ENCODE measurements around the gene SLC16A5. TPM values are rescaled to one million over a fixed set of nuclear protein-coding genes. Genes with fewer than 3 reads are reported as not detected.

Gene SLC16A5
- total and polyA plus RNA-seq, 2 donors from 2014 or later, result 28.4 to 184 TPM

DNA sequence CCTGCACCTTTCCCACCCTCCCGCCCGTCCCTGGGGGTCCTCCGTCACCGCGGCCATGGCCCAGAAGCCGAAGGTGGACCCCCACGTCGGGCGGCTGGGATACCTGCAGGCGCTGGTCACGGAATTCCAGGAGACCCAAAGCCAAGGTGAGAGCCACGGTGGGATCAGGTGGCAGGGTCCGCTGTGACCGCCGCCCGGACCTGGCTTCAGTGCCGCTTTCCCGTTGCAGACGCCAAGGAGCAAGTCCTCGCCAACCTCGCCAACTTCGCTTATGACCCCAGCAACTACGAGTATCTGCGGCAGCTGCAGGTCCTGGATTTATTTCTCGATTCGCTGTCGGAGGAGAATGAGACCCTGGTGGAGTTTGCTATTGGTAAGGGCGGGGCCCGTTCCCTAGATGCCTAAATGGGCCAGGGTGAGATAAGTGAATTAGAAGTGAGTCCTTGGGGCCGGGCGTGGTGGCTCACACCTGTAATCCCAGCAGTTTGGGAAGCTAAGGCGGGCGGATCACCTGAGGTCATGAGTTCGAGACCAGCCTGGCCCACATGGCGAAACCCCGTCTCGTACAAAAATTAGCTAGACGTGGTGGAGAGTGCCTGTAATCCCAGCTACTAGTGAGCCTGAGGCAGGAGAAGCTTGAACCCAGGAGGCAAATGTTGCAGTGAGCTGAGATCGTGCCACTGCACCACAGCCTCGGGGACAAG lies 22.6 kb downstream of the SLC16A5 start:
- H3K4me1 ChIP-seq (ENCODE audit: control insufficient read depth in 2 of 3, insufficient read depth in 2 of 3, low read depth in 1 of 3, low read length in 3 of 3), result peaks cover 0 to 21% (median 0%) of the 10 kb centered on the region in 3 donors
- H3K9me3 ChIP-seq (ENCODE audit: control insufficient read depth in 2 of 3, insufficient read depth in 1 of 3, low read length in 3 of 3), result no peaks in the 10 kb centered on the region
- H3K27me3 ChIP-seq (ENCODE audit: control insufficient read depth, insufficient read depth, low read length), result no peaks in the 10 kb centered on the region
- H3K4me3 ChIP-seq (ENCODE audit: low read length in 3 of 3), result peak overlapping the region; percentile 62 to 87 (median 78)
- no peaks in the 10 kb centered on the region for H3K36me3 ChIP-seq (ENCODE audit: control insufficient read depth in 2 of 3, insufficient read depth in 3 of 3, low read length in 3 of 3)
- H3K9ac ChIP-seq (ENCODE audit: low read length in 3 of 3), result peak overlapping the region; percentile 32 to 61 (median 49)
- H3K27ac ChIP-seq (ENCODE audit: low read depth in 2 of 2, low read length in 2 of 2), result no peak overlapping the region
- FAIRE-seq (no peak), DNase-seq (peak in 2 of 5 donors; percentile 18 to 82)
- intact Hi-C loops (cut with DNase I), result no loop called here
- TF ChIP-seq CTCF (IDR thresholded peaks at IDR 0.05; ENCODE audit: borderline replicate concordance, extremely low read depth, insufficient read depth), result no peak

- no peak overlapping the region for H3K27ac ChIP-seq (ENCODE audit: low read depth in 2 of 2, low read length in 2 of 2)
- FAIRE-seq, result no peak
- H3K27me3 ChIP-seq (ENCODE audit: control insufficient read depth, insufficient read depth, low read length), result no peaks in the 10 kb centered on the region
- peaks cover 0 to 4% (median 0%) of the 10 kb centered on the region in 3 donors for H3K36me3 ChIP-seq (ENCODE audit: control insufficient read depth in 2 of 3, insufficient read depth in 3 of 3, low read length in 3 of 3)
- no peak for TF ChIP-seq CTCF (IDR thresholded peaks at IDR 0.05; ENCODE audit: borderline replicate concordance, extremely low read depth, insufficient read depth)
- H3K4me1 ChIP-seq (ENCODE audit: control insufficient read depth in 2 of 3, insufficient read depth in 2 of 3, low read depth in 1 of 3, low read length in 3 of 3), result peaks cover 0 to 18% (median 0%) of the 10 kb centered on the region in 3 donors
- no peak overlapping the region for H3K9ac ChIP-seq (ENCODE audit: low read length in 3 of 3)
- H3K9me3 ChIP-seq (ENCODE audit: control insufficient read depth in 2 of 3, insufficient read depth in 1 of 3, low read length in 3 of 3), result no peaks in the 10 kb centered on the region
- peak overlapping the region in 1 of 3 donors; percentile 1 for H3K4me3 ChIP-seq (ENCODE audit: low read length in 3 of 3)
- no peak for DNase-seq
- intact Hi-C loops (cut with DNase I), result no loop called here
Observed at GRCh38 chr17:75111777-75112335, 24.1 kb downstream of the SLC16A5 start.

GRCh38 chr17:75113798-75114551 lies 26.2 kb downstream of the SLC16A5 start:
- FAIRE-seq (no peak), DNase-seq (peak; percentile 91 to 96 (median 94))
- H3K4me1 ChIP-seq (ENCODE audit: control insufficient read depth in 2 of 3, insufficient read depth in 2 of 3, low read depth in 1 of 3, low read length in 3 of 3), result peaks cover 0 to 17% (median 0%) of the 10 kb centered on the region in 3 donors

More at GRCh38 chr17:75113798-75114551, 26.2 kb downstream of the SLC16A5 start:
- Histone ChIP-seq H3K4me3 (ENCODE audit: low read length in 3 of 3) (peak overlapping the region; percentile 32 to 80 (median 57)), H3K27ac (ENCODE audit: low read depth in 2 of 2, low read length in 2 of 2) (peak overlapping the region; percentile 84 to 90), H3K9me3 (ENCODE audit: control insufficient read depth in 2 of 3, insufficient read depth in 1 of 3, low read length in 3 of 3) (no peaks in the 10 kb centered on the region), H3K27me3 (ENCODE audit: control insufficient read depth, insufficient read depth, low read length) (no peaks in the 10 kb centered on the region), H3K9ac (ENCODE audit: low read length in 3 of 3) (peak overlapping the region in 2 of 3 donors; percentile 28 to 58), H3K36me3 (ENCODE audit: control insufficient read depth in 2 of 3, insufficient read depth in 3 of 3, low read length in 3 of 3) (peaks cover 0 to 4% (median 0%) of the 10 kb centered on the region in 3 donors)
- intact Hi-C loops (cut with DNase I), result no loop called here
- TF ChIP-seq CTCF (IDR thresholded peaks at IDR 0.05; ENCODE audit: borderline replicate concordance, extremely low read depth, insufficient read depth), result peak; percentile 97
